Body of pancreas (tissue), 4 donors: Measurements from ENCODE around the gene SYT13. TPM values are rescaled to one million over a fixed set of nuclear protein-coding genes. Genes with fewer than 3 reads are reported as not detected.

ENCODE experiments used
- ATAC-seq: fragments of 150-250 bp; one replicate; pipeline ENCODE4 v1.9.1; 2016
- DNase-seq, 4 donors: peaks; one replicate each; pipeline ENCODE4 v3.0.0-alpha.2; 2019
- H3K27ac ChIP-seq, 4 donors: fragments of 200-600 bp; sonication (generic); 1 replicate in 3 of 4; 2 replicates in 1 of 4; pipeline versions ENCODE4 v1.5.1 to v1.6.1; 2016 to 2019; ENCODE audit warnings: mild to moderate bottlenecking in 1 of 4, mixed read lengths in 1 of 4, moderate library complexity in 1 of 4
- H3K27me3 ChIP-seq, 2 donors: fragments of 200-600 bp; sonication (generic); one replicate each; pipeline ENCODE4 v1.6.0; 2016; ENCODE audit warnings: mild to moderate bottlenecking in 1 of 2
- H3K36me3 ChIP-seq, 2 donors: fragments of 200-600 bp; sonication (generic); replicated peaks in 1 of 2; 2 replicates each; pipeline ENCODE4 v1.5.1; 2016; ENCODE audit warnings: low read depth in 2 of 2; ENCODE audit not compliant: insufficient read depth in 1 of 2
- H3K4me1 ChIP-seq: fragments of 200-600 bp; sonication (generic); one replicate; pipeline ENCODE4 v1.6.0; 2016
- H3K4me3 ChIP-seq, 2 donors: fragments of 200-600 bp; sonication (generic); 1 replicate in 1 of 2; 2 replicates in 1 of 2; pipeline ENCODE4 v1.5.1; 2016 to 2019
- H3K9me3 ChIP-seq, 3 donors: fragments of 200-600 bp; sonication (generic); 1 replicate in 2 of 3; 2 replicates in 1 of 3; pipeline ENCODE4 v1.5.1; 2016
- POLR2A ChIP-seq, 3 donors: fragments of 450-650 bp; IDR thresholded peaks; one replicate each; pipeline ENCODE4 v1.6.1; 2016; ENCODE audit warnings: antibody characterized with exemption in 3 of 3, mild to moderate bottlenecking in 2 of 3
- WGBS, 2 donors: methylation state at CpG; one replicate each; pipeline ENCODE4 v1.1.5; 2017; 5-methylcytosine and 5-hydroxymethylcytosine counted together
- intact Hi-C: fragments of 100-400 bp; cut with DNase I; formaldehyde crosslinking; loops from one replicate; pipeline ENCODE4 v1.15.1; 2023
- total RNA-seq, 2 donors: library from RNA; depleted of rRNA; stranded (reverse); fragments of >200 nt; gene quantifications; one replicate each; pipeline ENCODE4 v1.1.0, GENCODE V29; 2016
- TF ChIP-seq, protein P1 (sequence below), 7 experiments: fragments of 450-650 bp in 4 of 7; fragments of 200-600 bp in 3 of 7; sonication (generic) in 3 of 7; IDR thresholded peaks; one replicate each; pipeline ENCODE4 v1.5.1; 2016 to 2019; ENCODE audit warnings: antibody characterized with exemption in 7 of 7

Gene SYT13
- total RNA-seq, 2 donors from 2014 or later: 6.7 to 9.9 TPM

DNA sequence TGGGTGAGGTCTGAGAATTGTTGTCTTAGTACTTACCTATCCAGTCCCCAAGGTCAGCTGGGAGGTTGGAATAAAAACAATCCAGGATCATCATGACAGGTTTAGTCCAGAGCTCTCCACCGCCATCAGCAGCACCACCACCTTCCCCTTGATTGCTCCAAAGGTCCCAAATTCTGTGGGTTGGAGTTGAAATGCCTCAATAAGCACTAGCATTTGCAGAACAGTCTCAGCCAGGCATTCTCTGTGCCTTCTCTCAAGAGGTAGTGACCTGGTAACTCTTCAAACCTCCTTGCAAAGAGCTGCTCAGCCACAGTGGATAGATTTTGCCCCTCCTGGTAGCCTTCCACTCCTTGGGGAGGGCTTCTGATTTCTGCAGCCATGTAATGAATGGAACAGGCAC is 70.1 kb downstream of the SYT13 start:
- TF ChIP-seq POLR2A (IDR thresholded peaks at IDR 0.05): no peak
- TF ChIP-seq, protein P1, sequence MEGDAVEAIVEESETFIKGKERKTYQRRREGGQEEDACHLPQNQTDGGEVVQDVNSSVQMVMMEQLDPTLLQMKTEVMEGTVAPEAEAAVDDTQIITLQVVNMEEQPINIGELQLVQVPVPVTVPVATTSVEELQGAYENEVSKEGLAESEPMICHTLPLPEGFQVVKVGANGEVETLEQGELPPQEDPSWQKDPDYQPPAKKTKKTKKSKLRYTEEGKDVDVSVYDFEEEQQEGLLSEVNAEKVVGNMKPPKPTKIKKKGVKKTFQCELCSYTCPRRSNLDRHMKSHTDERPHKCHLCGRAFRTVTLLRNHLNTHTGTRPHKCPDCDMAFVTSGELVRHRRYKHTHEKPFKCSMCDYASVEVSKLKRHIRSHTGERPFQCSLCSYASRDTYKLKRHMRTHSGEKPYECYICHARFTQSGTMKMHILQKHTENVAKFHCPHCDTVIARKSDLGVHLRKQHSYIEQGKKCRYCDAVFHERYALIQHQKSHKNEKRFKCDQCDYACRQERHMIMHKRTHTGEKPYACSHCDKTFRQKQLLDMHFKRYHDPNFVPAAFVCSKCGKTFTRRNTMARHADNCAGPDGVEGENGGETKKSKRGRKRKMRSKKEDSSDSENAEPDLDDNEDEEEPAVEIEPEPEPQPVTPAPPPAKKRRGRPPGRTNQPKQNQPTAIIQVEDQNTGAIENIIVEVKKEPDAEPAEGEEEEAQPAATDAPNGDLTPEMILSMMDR (IDR thresholded peaks at IDR 0.05): no peak
- no peaks in the 10 kb centered on the region for H3K36me3 ChIP-seq
- WGBS, 2 donors: 100% methylated on average over 1 of the region's 1 CpG
- ATAC-seq (no peak), DNase-seq (no peak)
- no peaks in the 10 kb centered on the region for H3K4me1 ChIP-seq
- no peaks in the 10 kb centered on the region for H3K9me3 ChIP-seq
- H3K4me3 ChIP-seq: no peak overlapping the region
- no peak overlapping the region for H3K27ac ChIP-seq
- intact Hi-C loops: no loop called here
- H3K27me3 ChIP-seq: no peaks in the 10 kb centered on the region

DNA sequence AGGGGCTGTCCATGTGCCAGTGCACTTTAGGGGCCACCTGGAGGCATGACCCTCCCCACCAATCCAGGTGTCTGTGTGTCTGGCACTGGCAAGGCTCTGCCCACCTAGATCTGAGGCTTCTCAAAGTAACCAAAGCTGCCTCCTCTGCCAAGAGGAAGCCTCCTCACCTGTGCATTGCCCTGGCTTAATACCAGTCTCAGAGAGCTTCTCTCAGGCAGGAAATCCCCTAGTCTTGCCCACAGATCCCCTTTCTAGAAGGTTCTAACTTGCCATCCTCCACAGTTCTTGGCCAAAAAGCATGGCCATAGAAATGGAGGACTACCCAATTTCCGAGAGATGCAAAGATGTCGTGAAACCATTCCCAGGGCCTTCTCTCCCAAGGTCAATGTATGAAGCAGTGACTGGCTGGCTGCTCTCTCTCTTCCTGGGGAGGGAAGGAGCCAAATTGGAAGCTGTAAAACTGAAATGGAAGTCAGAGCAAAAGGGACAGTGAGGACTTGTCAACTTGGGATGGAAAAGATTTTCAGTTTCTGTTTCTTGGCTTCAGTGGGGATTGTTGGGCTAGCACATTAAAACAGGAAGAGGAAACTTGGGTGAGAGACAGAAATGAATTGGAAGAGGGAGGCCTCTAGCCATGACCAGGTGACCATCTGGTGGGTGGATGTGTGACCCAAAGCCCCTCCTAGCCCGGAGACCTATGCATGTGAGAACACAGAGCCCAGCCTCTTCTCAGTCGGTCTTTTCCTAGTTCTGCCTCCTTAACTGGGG is 70.9 kb downstream of the SYT13 start:
- no peak for DNase-seq
- Histone ChIP-seq H3K27me3 (no peaks in the 10 kb centered on the region), H3K4me3 (no peak overlapping the region), H3K9me3 (no peaks in the 10 kb centered on the region), H3K36me3 (no peaks in the 10 kb centered on the region), H3K4me1 (no peaks in the 10 kb centered on the region), H3K27ac (no peak overlapping the region)
- ATAC-seq: no peak
- intact Hi-C loops: no loop called here
- TF ChIP-seq, protein P1 (IDR thresholded peaks at IDR 0.05): no peak
- no peak for TF ChIP-seq POLR2A (IDR thresholded peaks at IDR 0.05)
- WGBS, 2 donors: 80 to 83% methylated on average over 4 of the region's 4 CpGs

DNA sequence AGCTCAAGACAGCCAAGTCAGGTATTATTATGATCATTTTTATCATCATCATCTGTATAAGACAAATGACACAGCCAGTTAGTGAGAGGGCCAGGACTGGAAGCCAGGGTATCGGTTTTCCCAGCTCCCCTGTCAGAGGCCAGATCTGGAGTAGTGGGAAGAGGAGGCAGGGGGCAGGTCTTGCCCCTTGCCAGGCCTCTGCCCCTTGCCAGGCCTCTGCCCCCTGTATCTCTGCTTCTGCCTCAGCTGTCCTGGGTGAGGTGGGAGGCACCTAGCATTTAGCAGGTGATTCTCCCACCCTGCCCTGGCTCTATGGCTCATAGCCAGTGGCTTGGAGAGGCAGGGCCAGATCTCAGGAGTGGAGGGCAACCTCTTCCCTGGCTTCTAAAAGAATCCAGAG is 72.4 kb downstream of the SYT13 start:
- ATAC-seq: no peak
- 88 to 94% methylated on average over 1 of the region's 1 CpG for WGBS, 2 donors
- TF ChIP-seq POLR2A (IDR thresholded peaks at IDR 0.05): no peak
- no peak overlapping the region for H3K4me3 ChIP-seq
- no peak overlapping the region for H3K27ac ChIP-seq
- peaks cover 4% of the 10 kb centered on the region for H3K4me1 ChIP-seq
- no peak for DNase-seq
- intact Hi-C loops: no loop called here
- H3K9me3 ChIP-seq: no peaks in the 10 kb centered on the region
- no peaks in the 10 kb centered on the region for H3K27me3 ChIP-seq
- H3K36me3 ChIP-seq: no peaks in the 10 kb centered on the region

DNA sequence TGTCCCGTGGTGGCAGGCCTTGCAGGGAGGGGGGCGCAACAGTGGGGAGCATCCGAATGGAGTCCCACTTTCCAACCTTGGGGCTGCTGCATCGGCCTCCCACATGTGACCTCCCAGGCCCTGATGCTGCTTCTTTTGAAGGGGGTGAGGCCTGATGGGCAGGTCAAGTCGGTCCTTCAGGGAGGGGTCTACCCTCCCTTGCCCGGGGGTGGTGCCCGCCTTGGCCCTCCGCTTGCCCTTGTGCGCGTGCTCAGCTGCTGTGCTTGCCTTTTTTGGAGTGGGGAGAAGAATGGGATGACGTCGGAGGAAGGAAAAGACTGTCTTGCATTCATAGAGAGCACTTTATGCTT is 72.8 kb downstream of the SYT13 start:
- ATAC-seq: no peak
- no peak for DNase-seq
- WGBS, 2 donors: 90% methylated on average over 9 to 12 of the region's 12 CpGs
- intact Hi-C loops: no loop called here
- Histone ChIP-seq H3K27ac (no peak overlapping the region), H3K27me3 (no peaks in the 10 kb centered on the region), H3K4me3 (no peak overlapping the region), H3K9me3 (no peaks in the 10 kb centered on the region), H3K4me1 (peaks cover 4% of the 10 kb centered on the region), H3K36me3 (no peaks in the 10 kb centered on the region)
- TF ChIP-seq, protein P1 (IDR thresholded peaks at IDR 0.05): no peak
- no peak for TF ChIP-seq POLR2A (IDR thresholded peaks at IDR 0.05)

DNA sequence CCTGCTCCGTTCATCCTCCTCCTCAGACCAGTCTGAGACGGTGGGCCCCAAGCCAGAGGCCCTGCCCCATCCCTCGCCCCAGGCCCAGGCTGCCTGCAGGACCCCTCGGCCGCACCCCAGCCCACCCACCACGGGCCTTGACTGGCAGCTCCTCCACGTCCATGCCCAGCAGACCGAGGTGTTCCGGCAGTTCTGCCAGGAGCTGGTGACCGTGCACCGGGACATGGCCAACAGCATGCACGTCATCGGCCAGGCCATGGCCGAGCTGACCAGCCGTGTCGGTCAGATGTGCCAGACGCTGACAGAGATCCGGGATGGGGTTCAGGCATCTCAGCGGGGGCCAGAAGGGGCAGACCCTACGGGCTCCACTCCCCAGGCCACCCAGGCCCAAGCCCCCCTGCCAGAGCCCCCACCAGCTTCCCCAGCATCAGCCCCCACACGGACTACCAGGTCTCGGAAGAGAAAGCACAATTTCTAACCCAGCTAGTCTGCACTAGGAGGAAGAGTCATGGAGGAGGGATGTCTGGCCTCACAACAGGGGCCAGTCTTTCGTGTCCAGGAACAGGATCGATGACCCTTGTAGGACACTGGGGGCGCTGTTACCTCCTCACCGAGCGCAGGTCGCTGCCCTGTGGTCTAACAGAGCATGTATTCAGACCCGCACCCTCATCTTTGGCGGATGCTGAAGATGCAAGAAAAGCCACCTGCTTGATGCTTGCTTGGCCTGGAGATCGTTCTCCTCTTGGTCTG is 73.4 kb downstream of the SYT13 start:
- intact Hi-C loops: no loop called here
- Histone ChIP-seq H3K36me3 (no peaks in the 10 kb centered on the region), H3K9me3 (no peaks in the 10 kb centered on the region), H3K27ac (no peak overlapping the region), H3K27me3 (no peaks in the 10 kb centered on the region), H3K4me3 (no peak overlapping the region), H3K4me1 (peaks cover 4% of the 10 kb centered on the region)
- DNase-seq: no peak
- no peak for ATAC-seq
- 89 to 94% methylated on average over 6 to 30 of the region's 31 CpGs for WGBS, 2 donors
- TF ChIP-seq, protein P1 (IDR thresholded peaks at IDR 0.05): no peak
- no peak for TF ChIP-seq POLR2A (IDR thresholded peaks at IDR 0.05)
